Bronchial epithelial cell (primary cell): ENCODE data around the gene HMGXB3. TPM values are rescaled to one million over a fixed set of nuclear protein-coding genes. Genes with fewer than 3 reads are reported as not detected.
A peak's percentile ranks its signal among the peaks of the same experiment; 100 is the strongest.

Experiments used
- DNase-seq: peaks from one replicate; pipeline ENCODE4 v3.0.0-alpha.2; 2010; ENCODE audit warnings: low read depth
- FAIRE-seq: peaks from 2 replicates; lab custom pipeline; 2011; peaks lifted over from hg19 to GRCh38; lab: Jason Lieb, UNC
- H3K27me3 ChIP-seq: 2 replicates; pipeline ENCODE4 v1.5.1; 2011; ENCODE audit warnings: low read length; ENCODE audit not compliant: control insufficient read depth, insufficient read depth
- H3K36me3 ChIP-seq: 2 replicates; pipeline ENCODE4 v1.5.1; 2011; ENCODE audit warnings: low read length; ENCODE audit not compliant: control insufficient read depth, insufficient read depth
- H3K4me3 ChIP-seq: 2 replicates; pipeline ENCODE4 v1.5.1; 2011; ENCODE audit warnings: mild to moderate bottlenecking, low read depth, low read length, control low read depth
- CTCF ChIP-seq: IDR thresholded peaks from 2 replicates; pipeline ENCODE4 v1.5.1; 2011; ENCODE audit warnings: mild to moderate bottlenecking, moderate library complexity, low read length, control low read depth, inconsistent platforms; ENCODE audit not compliant: insufficient read depth, severe bottlenecking
- total RNA-seq: library from RNA; depleted of rRNA; stranded (reverse); fragments of >200 nt; gene quantifications from 2 replicates; pipeline ENCODE4 v1.2.1, GENCODE V29; 2014

HMGXB3 gene
- total RNA-seq, 1 donor from 2014 or later = 22.9 TPM

DNA sequence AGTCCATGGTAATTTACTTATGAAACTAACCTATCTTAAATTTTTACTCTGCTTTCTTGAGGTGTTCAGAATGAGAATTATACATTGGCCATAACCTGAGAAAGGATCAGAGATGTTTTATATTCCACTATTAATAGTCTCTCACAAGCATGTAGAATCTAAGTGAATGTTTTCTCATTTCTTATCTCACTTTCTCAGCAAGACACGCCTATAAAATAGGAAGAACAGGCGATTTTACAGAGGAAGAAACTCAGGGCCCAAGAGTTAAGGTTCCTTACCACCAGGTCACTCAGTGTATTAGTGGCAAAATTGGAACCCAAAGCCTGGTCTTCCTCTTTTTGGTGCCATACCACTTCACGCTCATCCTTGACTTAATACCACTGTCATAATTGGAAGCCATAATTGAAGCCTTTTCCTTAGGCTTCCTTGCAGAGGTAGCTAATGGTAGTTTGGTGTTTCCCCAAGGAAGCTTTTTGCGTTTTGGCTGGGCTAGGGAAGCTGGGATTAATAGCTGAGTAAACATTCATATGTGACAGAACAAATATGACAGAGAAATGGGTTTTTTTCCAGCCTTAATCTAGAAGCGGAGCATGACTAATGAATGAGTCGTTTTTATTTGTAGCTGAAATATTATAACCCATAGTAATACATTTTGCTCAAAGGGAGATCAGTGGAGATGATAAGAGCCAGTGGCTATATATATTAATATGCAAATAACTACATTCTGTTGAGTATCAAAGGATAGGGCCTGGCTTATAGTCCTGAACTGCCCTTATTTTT, 16.9 kb downstream of the HMGXB3 start:
- peak; percentile 87 for DNase-seq
- H3K36me3 ChIP-seq = peaks cover 19% of the 10 kb centered on the region

DNA sequence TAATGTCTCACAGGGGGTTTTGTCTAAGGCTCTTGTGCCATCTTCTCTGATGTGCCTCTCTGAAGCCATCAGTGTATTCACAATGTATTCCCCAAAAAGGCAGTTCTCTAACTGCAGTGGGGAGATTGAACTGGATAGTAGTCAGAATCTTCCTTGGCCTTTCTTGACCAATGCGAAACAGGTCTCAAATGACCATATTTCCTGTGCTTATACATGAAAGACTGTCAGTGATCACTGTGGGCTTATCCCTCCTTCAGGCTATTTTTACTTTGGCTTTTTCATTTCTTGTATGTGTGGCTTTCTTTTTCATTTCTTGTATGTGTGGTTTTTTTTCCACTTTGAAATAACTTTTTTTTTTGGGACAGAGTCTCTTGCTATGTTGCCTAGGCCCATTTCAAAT, 19.7 kb downstream of the HMGXB3 start:
- no peak for FAIRE-seq
- no peaks in the 10 kb centered on the region for H3K27me3 ChIP-seq
- no peak for TF ChIP-seq CTCF
- no peak for DNase-seq
- H3K4me3 ChIP-seq = no peak overlapping the region
- peaks cover 12% of the 10 kb centered on the region for H3K36me3 ChIP-seq

More for the DNA sequence above, 16.9 kb downstream of the HMGXB3 start:
- Histone ChIP-seq H3K4me3 (no peak overlapping the region), H3K27me3 (no peaks in the 10 kb centered on the region)
- no peak for TF ChIP-seq CTCF
- no peak for FAIRE-seq

DNA sequence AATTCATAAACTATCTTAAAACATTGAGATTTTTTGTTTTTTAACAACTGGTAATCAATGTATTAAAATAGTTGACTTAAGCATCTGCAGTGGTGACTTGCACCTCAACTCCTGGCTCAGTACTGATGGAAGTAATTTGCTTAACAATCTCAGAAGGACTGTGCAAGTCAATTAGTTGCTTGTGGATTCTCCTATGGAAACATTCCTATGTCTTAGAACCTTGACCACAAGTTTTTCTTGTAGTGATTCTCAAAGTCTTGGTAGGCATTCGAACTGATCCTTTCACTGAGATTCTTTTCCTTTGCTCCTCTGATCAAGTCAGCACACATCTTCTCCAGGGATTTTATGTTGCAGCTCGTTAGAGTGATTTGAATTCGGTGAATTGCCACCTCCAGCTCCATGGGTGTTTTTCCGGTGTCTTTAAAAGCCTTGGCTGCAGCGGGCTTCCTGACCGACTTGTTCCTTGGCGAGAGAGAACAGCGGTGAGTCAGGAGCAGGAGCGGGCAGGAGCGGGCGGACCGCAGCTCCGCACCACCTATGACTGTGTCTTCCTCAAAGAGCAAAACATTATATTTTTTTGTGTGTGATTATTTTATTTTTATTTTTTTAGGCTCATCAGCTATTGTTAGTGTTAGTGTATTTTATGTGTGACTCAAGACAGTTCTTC, 21.1 kb downstream of the HMGXB3 start:
- H3K36me3 ChIP-seq = peaks cover 10% of the 10 kb centered on the region
- no peaks in the 10 kb centered on the region for H3K27me3 ChIP-seq
- DNase-seq (peak; percentile 91), FAIRE-seq (no peak)
- H3K4me3 ChIP-seq = no peak overlapping the region
- TF ChIP-seq CTCF = no peak

- DNase-seq = peak; percentile 95
- TF ChIP-seq CTCF = no peak
- Histone ChIP-seq H3K27me3 (no peaks in the 10 kb centered on the region), H3K36me3 (peaks cover 13% of the 10 kb centered on the region), H3K4me3 (no peak overlapping the region)
- FAIRE-seq = no peak
These were observed 21.6 kb downstream of the HMGXB3 start for GRCh38 chr5:150022158-150022531.

DNA sequence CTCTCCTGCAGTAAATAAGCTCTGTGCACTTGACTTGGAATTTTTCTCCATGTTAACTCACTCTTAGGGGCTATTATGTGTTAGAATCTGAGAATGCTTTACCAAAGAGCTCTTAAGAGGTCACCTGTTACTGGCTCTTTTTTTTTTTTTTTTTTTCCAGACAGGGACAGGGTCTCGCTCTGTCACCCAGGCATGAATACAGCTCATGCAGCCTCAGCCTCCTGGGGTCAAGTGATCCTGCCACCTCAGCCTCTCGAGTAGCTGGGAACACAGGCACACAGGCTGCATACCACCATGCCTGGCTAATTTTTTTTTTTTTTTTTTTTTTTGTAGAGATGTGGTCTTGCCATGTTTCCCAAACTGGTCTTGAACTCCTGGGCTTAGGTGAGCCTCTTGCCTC, 22.1 kb downstream of the HMGXB3 start:
- no peak for TF ChIP-seq CTCF
- H3K27me3 ChIP-seq = no peaks in the 10 kb centered on the region
- H3K36me3 ChIP-seq = peaks cover 13% of the 10 kb centered on the region
- no peak overlapping the region for H3K4me3 ChIP-seq
- DNase-seq (no peak), FAIRE-seq (no peak)
